Dedifferentiated amniotic fluid mesenchymal stem cell (primary cell): ENCODE data around the gene PTTG1.

Experiments
- DNase-seq: peaks from one replicate; pipeline ENCODE4 v3.0.0-alpha.2; 2016; ENCODE audit errors: extremely low spot score

PTTG1 gene

DNA sequence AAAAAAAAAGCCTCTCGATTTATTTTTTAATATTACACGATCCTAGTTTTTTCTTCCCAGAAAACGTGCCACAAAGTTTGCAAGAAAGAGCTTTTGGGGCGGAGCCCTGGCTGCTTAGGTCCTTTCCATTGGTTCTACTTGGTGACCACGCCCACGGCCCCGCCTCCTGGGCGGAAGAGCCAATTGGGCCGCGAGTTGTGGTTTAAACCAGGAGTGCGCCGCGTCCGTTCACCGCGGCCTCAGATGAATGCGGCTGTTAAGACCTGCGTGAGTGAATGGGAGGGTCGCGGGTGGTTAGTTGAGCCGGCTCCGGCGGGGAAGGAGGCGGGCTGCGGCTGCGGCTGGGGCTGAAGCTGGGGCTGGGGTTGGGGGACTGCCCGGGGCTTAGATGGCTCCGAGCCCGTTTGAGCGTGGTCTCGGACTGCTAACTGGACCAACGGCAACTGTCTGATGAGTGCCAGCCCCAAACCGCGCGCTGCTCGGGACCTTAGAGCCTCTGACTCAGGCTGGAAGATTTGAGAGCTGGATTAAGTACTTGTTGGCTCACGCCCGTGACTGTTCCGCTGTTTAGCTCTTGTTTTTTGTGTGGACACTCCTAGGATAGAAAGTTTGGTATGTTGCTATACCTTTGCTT lies at the start of gene PTTG1:
Gene PTTG1 (plus strand): TSS at position 231 of the 634 bp plus-strand sequence. CDS start 458 bp downstream, outside the sequence.
- peak; percentile 97 for DNase-seq

DNA sequence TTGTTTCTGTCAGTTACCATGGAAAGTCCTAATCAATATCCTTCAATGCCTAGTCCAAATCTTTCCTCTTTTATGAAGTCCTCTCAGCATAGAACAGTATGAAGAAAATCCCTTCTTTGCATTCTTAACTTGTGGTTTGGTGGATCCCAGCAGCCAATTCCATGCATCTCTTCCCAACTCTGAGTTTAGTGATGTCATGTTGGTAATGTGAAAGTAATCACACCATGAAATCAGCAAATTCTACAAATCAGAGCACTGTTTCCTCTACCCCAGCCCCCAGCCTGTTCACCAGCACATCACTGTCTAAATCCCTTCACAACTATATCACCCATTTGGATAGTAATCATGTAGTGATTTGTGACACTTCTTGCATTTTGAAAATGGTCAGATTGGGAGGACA lies 46.5 kb upstream of the PTTG1 start:
- peak; percentile 51 for DNase-seq

DNA sequence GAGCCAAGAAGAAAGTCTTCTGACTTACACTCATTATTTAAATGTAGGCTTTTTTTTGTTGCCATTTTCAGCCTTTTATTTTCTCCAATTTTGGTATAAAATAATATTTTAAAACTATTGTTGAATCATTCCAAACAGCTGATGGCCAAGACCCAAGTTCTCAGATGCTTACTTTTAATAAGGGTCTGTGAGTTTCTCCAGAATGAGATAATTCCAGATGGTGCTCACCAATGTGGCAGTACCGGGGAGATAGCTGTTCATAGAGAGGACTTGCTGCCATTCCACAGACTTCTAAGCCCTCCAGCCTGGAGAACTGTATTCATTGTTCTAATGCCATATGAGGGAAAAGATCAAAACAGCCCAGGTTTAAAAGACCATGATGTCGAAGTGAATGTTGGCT lies 46.0 kb upstream of the PTTG1 start:
- DNase-seq: no peak

DNA sequence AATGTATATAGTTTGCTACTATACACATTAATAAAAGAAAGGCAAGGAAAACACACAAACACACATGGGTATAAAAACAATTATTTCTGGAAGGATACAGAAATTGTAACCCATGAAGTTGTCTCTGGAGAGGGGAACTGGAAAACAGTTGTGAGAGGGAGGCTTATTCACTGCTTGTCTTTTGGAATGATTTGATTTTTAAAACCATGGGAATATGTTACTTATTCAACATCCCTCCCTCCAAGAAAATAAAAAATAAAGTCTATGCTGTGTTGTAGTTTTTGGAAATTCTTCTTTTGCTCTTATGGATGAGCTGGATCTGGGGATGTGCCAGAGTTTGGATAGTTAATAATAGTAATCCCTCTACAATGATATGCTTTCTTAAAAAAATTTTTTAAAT lies 45.2 kb upstream of the PTTG1 start:
- no peak for DNase-seq

DNA sequence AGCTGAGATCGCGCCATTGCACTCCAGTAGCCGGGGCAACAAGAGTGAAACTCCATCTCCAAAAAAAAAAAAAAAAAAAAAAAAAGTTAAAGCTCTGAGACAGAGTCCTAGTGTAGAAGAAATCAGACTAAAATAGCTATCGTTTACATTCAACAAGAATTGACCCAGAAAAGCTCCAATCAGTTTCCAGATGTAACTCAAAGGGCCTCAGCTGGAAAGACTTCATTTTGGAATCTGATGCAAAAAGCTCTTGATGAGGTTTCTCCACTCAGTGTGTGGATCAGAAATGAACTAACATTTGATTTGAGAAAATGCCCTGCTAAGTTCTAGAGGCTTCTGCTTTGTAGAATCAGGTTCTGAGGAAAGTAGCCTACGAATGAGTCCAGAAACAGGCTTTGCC lies 44.0 kb upstream of the PTTG1 start:
- no peak for DNase-seq

DNA sequence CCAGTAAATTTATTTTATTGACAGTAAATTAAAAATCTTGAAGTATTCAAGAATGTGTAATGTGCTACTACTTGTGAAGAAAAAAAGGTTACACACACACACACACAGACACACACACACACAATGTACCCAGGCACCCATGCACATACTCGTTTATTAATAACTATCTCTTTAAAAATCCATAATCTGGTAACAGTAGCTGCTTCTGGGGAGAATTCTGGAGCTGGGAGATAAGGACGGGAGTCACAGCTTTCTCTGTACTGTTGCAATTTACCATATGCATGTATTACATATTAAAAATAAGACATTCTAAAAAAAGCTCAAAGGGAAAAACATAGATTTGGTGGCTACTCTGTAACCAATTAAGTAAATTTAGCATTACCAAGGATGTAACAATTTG lies 43.3 kb upstream of the PTTG1 start:
- DNase-seq: no peak

DNA sequence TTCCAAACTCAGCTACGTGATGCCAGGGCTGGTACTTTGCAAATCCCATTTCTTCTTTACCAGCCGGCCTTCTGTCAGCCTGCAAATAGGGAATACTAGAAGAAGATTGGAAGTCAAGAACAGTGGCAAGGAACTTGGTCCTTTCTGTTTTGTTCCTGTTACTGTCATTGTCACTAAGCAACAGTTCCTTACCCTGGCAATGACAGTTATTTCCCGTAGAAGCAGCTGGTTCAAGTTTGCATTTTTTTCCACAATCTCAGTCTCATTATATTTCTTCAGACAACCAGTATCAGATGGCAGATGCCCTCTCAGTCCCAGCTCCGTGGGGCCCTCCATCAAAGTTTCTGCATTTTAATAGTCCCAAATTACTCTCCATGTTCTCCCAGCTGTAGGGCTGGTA lies 42.1 kb upstream of the PTTG1 start:
- DNase-seq: no peak

DNA sequence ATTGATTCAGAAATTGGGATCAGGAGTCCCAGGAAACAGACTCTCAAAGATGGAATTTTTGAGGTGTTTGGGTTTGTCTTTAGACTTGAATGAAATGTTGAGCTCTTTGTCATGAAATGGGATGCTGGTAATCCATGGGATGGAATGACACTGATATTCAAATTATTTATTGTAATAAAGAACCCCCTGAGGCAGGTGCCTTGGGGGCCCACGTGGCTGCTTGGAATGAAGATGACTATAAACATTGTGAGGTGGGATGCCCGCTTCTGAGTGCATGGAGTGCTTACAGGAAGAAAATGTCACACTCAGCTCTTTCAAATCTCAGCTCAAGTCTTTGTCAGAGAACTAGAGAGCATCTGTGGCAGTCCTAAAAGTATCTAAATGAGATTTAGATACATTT lies 41.6 kb upstream of the PTTG1 start:
- no peak for DNase-seq

DNA sequence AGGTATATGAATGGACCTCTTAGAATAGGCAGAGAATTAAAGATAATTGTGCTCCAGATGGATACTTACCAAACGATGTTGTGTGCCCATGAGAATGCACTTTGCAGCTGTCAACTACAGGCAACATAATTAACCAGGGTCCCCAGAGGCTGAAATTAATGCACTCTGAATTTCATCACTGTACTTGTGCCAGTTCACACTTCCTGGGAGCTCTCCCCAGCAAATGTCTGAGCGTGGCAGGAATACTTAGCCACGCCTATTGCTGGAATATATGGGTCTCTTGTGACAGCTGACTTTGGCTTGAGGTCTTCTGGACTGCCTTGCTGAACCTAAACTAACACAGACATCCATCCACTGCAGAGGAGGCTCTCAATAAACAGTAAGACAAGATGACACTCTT lies 39.3 kb upstream of the PTTG1 start:
- DNase-seq: no peak

DNA sequence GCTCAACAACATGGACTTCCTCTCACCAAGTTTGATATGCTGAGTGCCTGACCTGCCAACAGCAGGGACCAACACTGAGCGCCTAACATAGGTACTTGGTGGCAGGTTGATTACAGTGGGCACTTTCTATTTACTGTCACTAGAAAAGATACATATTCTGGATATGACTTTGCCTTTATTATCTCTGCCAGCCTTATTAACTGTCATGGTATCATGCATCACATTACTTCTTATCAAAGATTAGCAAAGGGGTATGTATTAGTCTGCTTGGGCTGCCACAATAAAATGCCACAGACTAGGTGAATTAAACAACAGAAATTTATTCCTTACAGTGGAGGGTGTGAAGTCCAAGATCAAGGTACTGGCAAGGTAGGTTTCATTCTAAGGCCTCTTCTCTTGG lies 37.0 kb upstream of the PTTG1 start:
- DNase-seq: no peak

DNA sequence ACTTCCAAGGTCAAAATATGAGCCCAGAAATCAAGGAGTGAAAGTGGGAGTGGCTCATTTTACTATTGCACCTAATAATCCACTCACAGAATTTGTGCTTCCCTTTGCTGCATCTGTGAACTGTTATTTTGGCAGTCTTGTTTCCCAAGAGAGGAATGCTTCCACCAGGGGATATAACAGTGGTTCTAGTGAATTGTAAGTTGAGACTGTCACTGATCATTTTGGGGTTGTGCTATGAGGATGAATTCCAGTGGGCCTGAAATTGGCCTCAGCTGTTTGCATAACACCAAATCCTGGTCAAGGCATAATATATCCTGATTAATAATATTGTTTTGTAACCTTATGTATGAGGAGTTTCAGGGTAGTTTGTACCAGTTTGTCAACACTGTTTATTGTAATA lies 36.2 kb upstream of the PTTG1 start:
- DNase-seq: no peak

DNA sequence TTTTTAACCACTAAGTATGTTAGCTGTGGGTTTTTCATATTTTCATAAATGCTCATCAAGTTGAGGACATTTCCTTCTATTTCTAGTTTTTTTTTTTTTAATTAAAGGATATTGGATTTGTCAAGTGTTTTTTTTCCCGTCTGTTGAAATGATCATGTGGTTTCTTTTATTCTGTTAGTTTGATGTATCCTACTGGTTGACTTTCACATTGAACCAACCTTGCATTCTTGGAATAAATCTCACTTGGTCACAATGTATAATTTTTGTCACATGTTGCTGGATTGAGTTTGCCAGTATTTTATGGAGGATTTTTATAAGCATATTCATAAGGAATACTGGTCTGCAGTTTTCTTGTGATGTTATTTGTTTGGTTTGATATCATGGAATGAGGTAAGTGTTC lies 34.2 kb upstream of the PTTG1 start:
- DNase-seq: no peak

DNA sequence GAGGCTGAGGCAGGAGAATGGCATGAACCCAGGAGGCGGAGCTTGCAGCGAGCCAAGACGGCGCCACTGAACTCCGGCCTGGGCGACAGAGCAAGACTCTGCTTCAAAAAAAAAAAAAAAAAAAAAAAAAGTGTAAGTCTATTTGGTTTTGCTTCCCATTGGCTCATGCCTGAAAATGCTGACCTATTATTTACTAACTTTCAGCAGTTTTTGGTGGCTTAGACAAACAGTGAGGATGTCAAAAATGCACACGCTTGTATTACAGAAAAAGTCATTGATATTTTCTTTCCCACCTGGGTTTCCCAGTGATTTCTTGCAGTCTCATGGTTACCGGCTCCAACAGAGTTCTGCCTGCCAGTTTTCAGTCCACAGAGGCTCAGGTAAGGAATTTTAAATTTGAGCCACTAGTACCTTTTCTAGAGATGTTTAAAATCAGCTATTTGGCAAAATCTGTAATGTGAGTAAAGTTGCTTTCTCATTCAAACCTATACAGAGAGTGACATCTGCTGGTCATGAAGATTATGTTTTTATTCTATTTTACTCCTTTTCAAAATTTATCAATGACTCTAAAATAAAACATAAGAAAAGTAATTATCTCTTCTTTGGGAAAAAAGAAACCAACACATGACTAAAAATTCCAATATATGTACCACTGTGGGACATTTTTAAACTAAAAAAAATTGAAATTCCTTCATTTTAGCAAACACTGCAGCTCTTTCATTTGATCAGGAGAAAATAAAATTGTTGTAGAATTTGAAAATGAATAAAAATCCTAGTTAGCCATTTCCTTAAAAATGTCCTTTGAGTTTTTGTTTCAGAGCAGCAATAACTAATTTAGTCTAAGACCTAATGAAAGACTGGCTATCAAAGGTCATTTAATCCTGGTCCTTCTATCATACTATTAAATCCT lies 30.6 kb upstream of the PTTG1 start:
- peak; percentile 44 for DNase-seq

DNA sequence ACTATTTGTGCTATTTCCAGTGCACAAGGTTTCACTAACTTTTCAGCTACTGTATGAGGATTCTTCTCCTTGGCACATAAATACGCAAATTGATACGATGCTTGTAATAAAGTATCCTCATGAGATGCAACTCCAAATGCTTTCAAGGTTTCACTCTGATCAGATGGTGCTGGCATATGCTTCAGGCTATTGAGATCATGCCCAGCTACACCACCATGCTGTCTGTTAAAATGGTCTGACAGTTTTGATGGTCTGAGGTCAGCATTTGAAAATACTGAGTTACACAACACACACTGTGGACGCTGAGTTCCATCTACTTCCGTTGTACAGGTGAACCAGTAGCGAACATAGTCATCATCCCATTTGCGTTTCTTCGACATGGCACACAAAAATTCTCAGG lies 26.5 kb upstream of the PTTG1 start:
- no peak for DNase-seq

DNA sequence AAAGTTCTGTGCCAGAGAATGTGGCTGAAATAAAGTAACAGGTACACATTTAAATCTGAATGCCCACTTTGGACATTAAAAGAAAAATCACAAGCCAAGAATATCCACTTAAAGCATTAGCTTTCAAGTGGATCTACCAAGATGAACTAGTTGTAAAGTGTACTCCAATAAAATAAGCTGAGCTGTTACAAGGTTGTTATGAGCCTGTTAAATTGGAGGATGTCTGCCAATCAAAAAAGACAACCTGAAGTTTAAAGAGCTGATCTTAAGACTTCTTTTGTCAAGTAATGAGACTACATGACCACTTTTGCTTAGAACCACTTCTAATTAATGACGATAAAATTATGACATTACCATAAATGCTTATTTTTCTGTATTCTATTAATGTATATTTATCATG lies 24.2 kb upstream of the PTTG1 start:
- DNase-seq: no peak

DNA sequence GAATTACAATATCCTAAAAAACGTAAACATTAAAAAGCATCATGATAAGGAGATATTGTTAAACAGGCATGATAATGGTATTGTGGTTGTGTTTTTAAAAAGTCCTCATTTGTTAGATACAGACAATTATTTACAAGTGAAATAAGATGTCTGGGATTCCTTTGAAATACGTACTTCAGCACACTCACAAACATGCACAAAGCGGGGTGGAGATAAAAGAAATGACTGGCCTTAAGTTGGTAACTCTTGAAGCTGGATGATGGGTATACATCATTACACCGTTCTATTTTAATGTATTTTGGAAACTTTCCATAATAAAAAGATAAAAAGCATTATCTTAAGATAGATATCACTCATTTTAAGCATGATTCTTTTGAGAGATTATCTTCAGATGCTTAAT lies 22.8 kb upstream of the PTTG1 start:
- DNase-seq: no peak

DNA sequence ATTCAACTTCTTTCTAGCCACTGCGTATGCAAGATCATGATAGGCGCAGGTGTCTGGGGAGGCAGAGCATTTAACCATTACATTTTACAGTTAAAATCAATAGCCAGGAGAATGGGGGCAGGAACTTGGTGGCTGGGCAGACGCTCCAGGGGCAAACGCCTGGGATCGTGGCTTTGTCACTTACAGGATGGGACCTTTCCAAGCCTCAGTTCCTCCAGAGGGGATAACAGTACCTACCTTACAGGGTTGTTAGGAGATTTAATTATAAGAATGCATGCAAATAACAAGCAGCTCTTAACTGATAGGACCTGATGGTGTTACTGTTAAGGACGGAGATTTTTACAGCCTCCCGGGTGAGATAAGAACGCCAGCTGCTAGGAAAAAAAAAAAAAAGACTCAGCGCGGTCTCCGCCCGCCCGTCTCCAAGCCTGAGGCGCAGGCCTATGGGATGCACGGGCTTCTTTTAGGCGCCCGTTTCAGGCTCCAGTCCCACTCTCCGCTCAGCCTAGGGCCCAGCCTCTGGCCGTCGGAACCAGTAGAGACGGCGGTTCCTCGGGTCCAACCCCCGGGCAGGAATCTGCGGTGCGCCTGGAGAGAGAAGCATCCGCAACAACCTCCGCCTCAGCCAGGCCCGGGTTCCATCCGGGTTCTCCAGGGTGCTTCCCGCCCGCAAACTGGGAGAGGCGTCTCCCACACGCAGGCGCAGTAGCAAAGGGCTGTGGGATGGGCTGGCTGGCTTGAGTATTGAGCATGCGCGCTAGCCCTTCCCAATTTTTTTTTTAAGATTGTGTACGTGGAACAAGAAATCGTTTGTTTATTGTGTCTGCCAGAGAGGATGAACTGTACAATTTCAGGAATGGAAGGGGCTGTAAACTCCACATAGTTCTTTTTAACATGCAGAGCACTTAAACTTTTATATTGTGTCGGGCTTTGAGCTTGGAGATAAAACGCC lies 22.0 kb upstream of the PTTG1 start, which contains the start of gene FAM200C:
Gene FAM200C (minus strand): TSS at position 653 of the 952 bp plus-strand sequence. CDS start 4,564 bp downstream, outside the sequence.
- peak; percentile 96 for DNase-seq

DNA sequence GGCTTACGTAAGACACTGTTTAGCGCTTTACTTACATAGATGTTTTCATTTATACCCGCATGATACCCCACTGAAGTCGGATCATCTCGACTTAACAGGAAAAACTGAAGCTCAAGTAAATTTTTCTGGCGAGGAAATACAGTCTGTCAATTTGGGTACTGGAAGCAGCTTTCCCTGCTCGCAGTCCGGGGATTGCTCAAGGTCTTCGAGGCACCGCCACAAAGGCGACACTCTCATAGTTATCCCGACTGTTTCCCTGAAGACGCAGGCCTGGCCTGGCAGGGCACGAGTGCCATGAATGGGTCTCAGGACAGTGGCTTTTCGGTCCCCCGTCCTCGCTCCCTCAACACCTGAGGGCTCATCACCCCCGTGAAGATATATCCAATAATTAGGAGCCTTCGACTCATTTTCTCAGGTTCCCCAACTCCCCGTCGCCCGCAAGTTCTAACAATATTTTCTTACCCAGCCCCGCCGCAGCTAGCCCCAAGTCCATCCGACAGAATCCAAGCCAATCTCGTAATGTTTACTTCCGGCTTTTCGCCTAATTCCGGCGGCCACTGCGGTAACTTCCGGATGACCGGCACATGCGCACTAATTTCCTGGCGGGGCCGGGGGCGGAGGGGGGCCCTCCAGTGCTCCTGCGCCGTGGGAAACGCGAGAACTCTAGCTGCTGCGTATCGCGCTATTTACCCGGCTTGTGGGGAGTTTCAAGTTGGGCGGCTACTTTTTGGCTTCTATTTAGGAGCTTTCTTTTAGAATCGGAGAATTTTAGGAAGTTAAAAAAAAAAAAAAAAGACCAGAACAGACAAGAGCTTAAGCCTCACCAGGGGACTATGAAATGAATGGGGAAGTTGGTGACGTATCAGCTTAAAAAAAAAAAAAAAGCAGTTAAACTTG lies 2.8 kb upstream of the PTTG1 start, which contains the start of gene SLU7:
Gene SLU7 (minus strand): TSS at position 521 of the 897 bp plus-strand sequence. CDS start 3,787 bp downstream, outside the sequence.
- peak; percentile 98 for DNase-seq

DNA sequence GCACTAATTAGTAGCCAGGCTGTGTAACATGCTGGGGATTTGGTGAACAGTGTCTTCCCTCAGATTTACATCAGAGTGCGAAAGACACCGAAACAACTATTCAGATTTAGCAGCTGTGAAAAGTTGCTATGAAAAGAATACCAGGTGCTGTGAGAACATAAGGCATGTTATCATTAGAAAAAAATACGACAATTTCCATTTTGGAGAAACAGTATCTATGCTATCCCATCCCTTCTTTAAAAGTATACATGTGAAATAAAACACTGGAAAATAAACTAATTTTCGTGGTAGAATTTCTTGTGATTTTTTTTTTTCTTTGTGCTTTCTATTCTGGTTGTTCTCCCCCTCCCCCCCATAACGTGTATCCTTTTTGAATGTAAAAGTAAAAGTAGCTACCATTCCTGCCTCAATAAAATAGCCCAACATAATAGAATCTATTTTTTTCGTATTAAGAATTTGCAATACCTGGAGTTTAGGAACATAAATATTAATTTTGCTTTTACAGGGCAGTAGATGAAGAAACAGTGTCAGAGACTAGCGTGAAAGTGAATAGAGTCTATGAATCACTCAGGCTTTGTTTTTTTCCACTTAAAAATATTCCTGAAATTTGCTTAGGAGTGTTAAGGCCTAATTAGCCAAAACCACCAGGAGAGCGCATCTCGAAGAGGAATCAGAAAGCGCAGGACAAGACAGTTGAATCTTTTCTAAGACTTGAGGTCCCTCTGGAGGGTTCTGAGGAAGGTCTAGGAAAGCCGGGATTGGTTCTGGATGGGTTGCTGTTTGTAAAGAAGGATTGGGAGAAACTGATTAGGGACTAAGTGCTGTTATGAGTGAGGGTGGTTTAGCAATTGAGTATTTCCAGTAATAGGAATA lies 2.0 kb upstream of the PTTG1 start:
- no peak for DNase-seq

DNA sequence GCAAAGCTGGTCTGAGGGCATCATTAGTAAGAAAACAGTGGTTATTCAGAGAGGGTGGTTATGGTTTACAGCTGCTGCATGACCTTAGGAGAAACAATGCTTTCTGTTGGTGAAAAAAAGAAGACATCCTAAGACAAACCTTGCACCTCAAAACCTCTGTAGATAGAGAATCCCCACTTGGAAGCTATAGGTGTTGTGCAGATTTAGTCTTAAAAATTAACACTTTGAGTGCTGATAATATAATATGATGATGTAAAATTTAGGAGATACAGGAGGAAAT lies 1.4 kb upstream of the PTTG1 start:
- DNase-seq: no peak
